Stimulated activated memory B cell treated with anti-CD40 and anti-IgM and Interleukin-4, amounts not matched to agents 10 μg/mL and 1 μg/mL and 100 μg/mL, for 72 hours (primary cell): ENCODE measurements around the gene INSYN2B.
"Not testable (repeated sequence)": the region's sequence is repeated elsewhere in the genome, so short reads cannot be mapped to it uniquely, and the experiment has no call there.

Experiments
- ATAC-seq: fragments of 150-1000 bp; cut with Tn5 transposase; 2 replicates; pipeline ENCODE4 v1.10.0; 2021
- H3K27ac Mint-ChIP-seq: one replicate; pipeline ENCODE4 v1.8.0; 2022; ENCODE audit warnings: mild to moderate bottlenecking, mixed read lengths
- H3K27me3 Mint-ChIP-seq: one replicate; pipeline ENCODE4 v1.8.0; 2022; ENCODE audit warnings: mixed read lengths
- H3K36me3 Mint-ChIP-seq: one replicate; pipeline ENCODE4 v1.8.0; 2022; ENCODE audit warnings: mixed read lengths
- H3K4me1 Mint-ChIP-seq: one replicate; pipeline ENCODE4 v1.8.0; 2022; ENCODE audit warnings: mixed read lengths
- H3K4me3 Mint-ChIP-seq: one replicate; pipeline ENCODE4 v1.8.0; 2022; ENCODE audit warnings: mild to moderate bottlenecking, moderate library complexity, mixed read lengths
- H3K9me3 Mint-ChIP-seq: one replicate; pipeline ENCODE4 v1.8.0; 2022; ENCODE audit warnings: mixed read lengths

Gene INSYN2B

GRCh38 chr5:169842699-169843098 is 137.6 kb downstream of the INSYN2B start:
- Mint-ChIP-seq H3K36me3 (peaks cover 85% of the 10 kb centered on the region), H3K4me3 (no peak overlapping the region), H3K27me3 (no peaks in the 10 kb centered on the region), H3K4me1 (peaks cover 16% of the 10 kb centered on the region), H3K9me3 (no peaks in the 10 kb centered on the region), H3K27ac (peak overlapping the region; percentile 15)
- ATAC-seq = no peak

- Mint-ChIP-seq H3K4me1 (peaks cover 18% of the 10 kb centered on the region), H3K4me3 (no peak overlapping the region), H3K9me3 (no peaks in the 10 kb centered on the region), H3K27me3 (no peaks in the 10 kb centered on the region), H3K27ac (no peak overlapping the region), H3K36me3 (peaks cover 71% of the 10 kb centered on the region)
- ATAC-seq = no peak
These were observed 139.9 kb downstream of the INSYN2B start for GRCh38 chr5:169840405-169840804.

GRCh38 chr5:169838688-169839087 is 141.6 kb downstream of the INSYN2B start:
- Mint-ChIP-seq H3K27ac (peak overlapping the region; percentile 38), H3K9me3 (no peaks in the 10 kb centered on the region), H3K36me3 (peaks cover 60% of the 10 kb centered on the region), H3K4me3 (no peak overlapping the region), H3K4me1 (peaks cover 18% of the 10 kb centered on the region), H3K27me3 (no peaks in the 10 kb centered on the region)
- ATAC-seq = no peak

- ATAC-seq = no peak
- H3K36me3 Mint-ChIP-seq = peaks cover 52% of the 10 kb centered on the region
- peak overlapping the region; percentile 38 for H3K27ac Mint-ChIP-seq
- H3K4me1 Mint-ChIP-seq = peaks cover 19% of the 10 kb centered on the region
- no peaks in the 10 kb centered on the region for H3K9me3 Mint-ChIP-seq
- no peak overlapping the region for H3K4me3 Mint-ChIP-seq
- no peaks in the 10 kb centered on the region for H3K27me3 Mint-ChIP-seq
These were observed 142.6 kb downstream of the INSYN2B start for GRCh38 chr5:169837686-169838085.

- Mint-ChIP-seq H3K36me3 (peaks cover 52% of the 10 kb centered on the region), H3K27ac (no peak overlapping the region), H3K4me1 (peaks cover 26% of the 10 kb centered on the region)
These were observed 143.3 kb downstream of the INSYN2B start for GRCh38 chr5:169836835-169837536.

GRCh38 chr5:169834540-169834939 is 145.8 kb downstream of the INSYN2B start:
- not testable (repeated sequence) for H3K9me3 Mint-ChIP-seq, ATAC-seq, H3K4me3 Mint-ChIP-seq, H3K27me3 Mint-ChIP-seq
- Mint-ChIP-seq H3K27ac (peak overlapping the region; percentile 43), H3K36me3 (peaks cover 38% of the 10 kb centered on the region), H3K4me1 (peaks cover 28% of the 10 kb centered on the region)

More at GRCh38 chr5:169836835-169837536, 143.3 kb downstream of the INSYN2B start:
- Mint-ChIP-seq H3K9me3 (no peaks in the 10 kb centered on the region), H3K4me3 (no peak overlapping the region), H3K27me3 (no peaks in the 10 kb centered on the region)
- no peak for ATAC-seq

- not testable (repeated sequence) for ATAC-seq
These were observed 146.5 kb downstream of the INSYN2B start for GRCh38 chr5:169833681-169834292.

GRCh38 chr5:169832845-169833244 is 147.4 kb downstream of the INSYN2B start:
- no peak for ATAC-seq
- Mint-ChIP-seq H3K27ac (peak overlapping the region; percentile 52), H3K4me1 (peaks cover 31% of the 10 kb centered on the region), H3K36me3 (peaks cover 40% of the 10 kb centered on the region), H3K9me3 (no peaks in the 10 kb centered on the region), H3K27me3 (no peaks in the 10 kb centered on the region), H3K4me3 (no peak overlapping the region)

More at GRCh38 chr5:169833681-169834292, 146.5 kb downstream of the INSYN2B start:
- Mint-ChIP-seq H3K4me1 (peaks cover 29% of the 10 kb centered on the region), H3K27ac (peak overlapping the region; percentile 52), H3K36me3 (peaks cover 40% of the 10 kb centered on the region)
- H3K4me3 Mint-ChIP-seq, H3K27me3 Mint-ChIP-seq, H3K9me3 Mint-ChIP-seq: not testable (repeated sequence)

- ATAC-seq = no peak
- H3K4me3 Mint-ChIP-seq = no peak overlapping the region
- H3K27me3 Mint-ChIP-seq = no peaks in the 10 kb centered on the region
- H3K27ac Mint-ChIP-seq = peak overlapping the region; percentile 52
- peaks cover 31% of the 10 kb centered on the region for H3K4me1 Mint-ChIP-seq
- peaks cover 42% of the 10 kb centered on the region for H3K36me3 Mint-ChIP-seq
- no peaks in the 10 kb centered on the region for H3K9me3 Mint-ChIP-seq
These were observed 148.0 kb downstream of the INSYN2B start for GRCh38 chr5:169832304-169832703.

GRCh38 chr5:169831331-169831730 is 149.0 kb downstream of the INSYN2B start:
- H3K9me3 Mint-ChIP-seq = no peaks in the 10 kb centered on the region
- peaks cover 33% of the 10 kb centered on the region for H3K4me1 Mint-ChIP-seq
- H3K36me3 Mint-ChIP-seq = peaks cover 50% of the 10 kb centered on the region
- no peaks in the 10 kb centered on the region for H3K27me3 Mint-ChIP-seq
- no peak overlapping the region for H3K4me3 Mint-ChIP-seq
- H3K27ac Mint-ChIP-seq = peak overlapping the region; percentile 52
- ATAC-seq = no peak

GRCh38 chr5:169828385-169828784 is 151.9 kb downstream of the INSYN2B start:
- peak overlapping the region; percentile 33 for H3K27ac Mint-ChIP-seq
- H3K9me3 Mint-ChIP-seq = no peaks in the 10 kb centered on the region
- H3K36me3 Mint-ChIP-seq = peaks cover 57% of the 10 kb centered on the region
- H3K27me3 Mint-ChIP-seq = no peaks in the 10 kb centered on the region
- H3K4me3 Mint-ChIP-seq = no peak overlapping the region
- no peak for ATAC-seq
- peaks cover 27% of the 10 kb centered on the region for H3K4me1 Mint-ChIP-seq

- Mint-ChIP-seq H3K9me3 (no peaks in the 10 kb centered on the region), H3K27me3 (no peaks in the 10 kb centered on the region), H3K4me3 (no peak overlapping the region), H3K27ac (peak overlapping the region; percentile 33), H3K36me3 (peaks cover 63% of the 10 kb centered on the region), H3K4me1 (peaks cover 26% of the 10 kb centered on the region)
- no peak for ATAC-seq
These were observed 152.5 kb downstream of the INSYN2B start for GRCh38 chr5:169827769-169828168.

- H3K36me3 Mint-ChIP-seq = peaks cover 59% of the 10 kb centered on the region
- H3K27ac Mint-ChIP-seq = peak overlapping the region; percentile 45
These were observed 153.7 kb downstream of the INSYN2B start for GRCh38 chr5:169826618-169827017.

GRCh38 chr5:169817031-169817430 is 163.3 kb downstream of the INSYN2B start:
- Mint-ChIP-seq H3K27ac (no peak overlapping the region), H3K27me3 (no peaks in the 10 kb centered on the region), H3K4me3 (no peak overlapping the region), H3K9me3 (no peaks in the 10 kb centered on the region), H3K36me3 (peaks cover 85% of the 10 kb centered on the region), H3K4me1 (no peaks in the 10 kb centered on the region)
- no peak for ATAC-seq

More at GRCh38 chr5:169826618-169827017, 153.7 kb downstream of the INSYN2B start:
- no peaks in the 10 kb centered on the region for H3K27me3 Mint-ChIP-seq
- H3K4me1 Mint-ChIP-seq = peaks cover 17% of the 10 kb centered on the region
- no peaks in the 10 kb centered on the region for H3K9me3 Mint-ChIP-seq
- H3K4me3 Mint-ChIP-seq = no peak overlapping the region
- no peak for ATAC-seq

- no peak for ATAC-seq
- Mint-ChIP-seq H3K9me3 (no peaks in the 10 kb centered on the region), H3K27me3 (no peaks in the 10 kb centered on the region), H3K36me3 (peaks cover 91% of the 10 kb centered on the region), H3K27ac (no peak overlapping the region), H3K4me1 (peaks cover 20% of the 10 kb centered on the region), H3K4me3 (no peak overlapping the region)
These were observed 165.8 kb downstream of the INSYN2B start for GRCh38 chr5:169814522-169814921.
